ENCODE measurements around the gene MCM7. TPM values are rescaled to one million over a fixed set of nuclear protein-coding genes. Genes with fewer than 3 reads are reported as not detected.

The MCM7 gene
- total RNA-seq, 1 experiment from 2014 or later: 387 TPM

GRCh38 chr7:100089458-100090196 is 11.6 kb downstream of the MCM7 start:
- H3K4me1 ChIP-seq (ENCODE audit: control insufficient read depth in 1 of 2, insufficient read depth in 2 of 2, low read length in 2 of 2): peaks cover 8 to 38% of the 10 kb centered on the region in 2 experiments
- peak overlapping the region; percentile 90 for H3K27ac ChIP-seq (ENCODE audit: low read depth, low read length)
- no peaks in the 10 kb centered on the region for H3K9me2 ChIP-seq (ENCODE audit: insufficient read depth)
- peak overlapping the region; percentile 94 for H3K9ac ChIP-seq (ENCODE audit: low read length)
- H3K27me3 ChIP-seq (ENCODE audit: insufficient read depth, low read length): no peaks in the 10 kb centered on the region
- ATAC-seq: no peak
- TF ChIP-seq POLR2AphosphoS5 (IDR thresholded peaks at IDR 0.05; ENCODE audit: low read depth, low read length) (no peak), CBX3 (IDR thresholded peaks at IDR 0.05; ENCODE audit: low read depth) (no peak), RAD21 (IDR thresholded peaks at IDR 0.05; ENCODE audit: low read depth) (no peak), CTCF (IDR thresholded peaks at IDR 0.05 in 2 of 3, conservative IDR thresholded peaks at IDR 0.05 in 1 of 3; ENCODE audit: borderline replicate concordance in 1 of 3, insufficient read depth in 1 of 3, low read depth in 2 of 3, low read length in 2 of 3) (no peak), ZBTB33 (IDR thresholded peaks at IDR 0.05; ENCODE audit: extremely low read depth, insufficient replicate concordance, low read length) (no peak), POLR2A (IDR thresholded peaks at IDR 0.05; ENCODE audit: borderline replicate concordance, extremely low read depth, insufficient read depth, insufficient read length) (no peak)
- intact Hi-C loops (cut with micrococcal nuclease): loop anchor here (1.0 kb wide), 1 partner anchor 11 kb away; no protein-coding TSS in a partner anchor
- peak overlapping the region; percentile 83 for H3K4me2 ChIP-seq (ENCODE audit: low read length)
- no peaks in the 10 kb centered on the region for H3K9me3 ChIP-seq (ENCODE audit: control insufficient read depth in 1 of 2, insufficient read depth in 1 of 2, low read depth in 1 of 2, low read length in 2 of 2)
- POLR2A ChIA-PET: interaction anchor here (0.5 to 2.3 kb wide), 4 partner anchors 11 to 714 kb away, joined by 3 to 11 read pairs (median 6); partner anchors contain the start of genes AP4M1 and MCM7
- H3K4me3 ChIP-seq (replicated peaks in 1 of 2; ENCODE audit: low read depth in 1 of 2, low read length in 2 of 2): peak overlapping the region; percentile 91 to 93
- no peak for DNase-seq (ENCODE audit: low read depth, low spot score)
- no TSS peak for BruUV-seq (replicated peaks)
- H4K20me1 ChIP-seq (ENCODE audit: insufficient read depth): peaks cover 11% of the 10 kb centered on the region
- peaks cover 30% of the 10 kb centered on the region for H3K79me2 ChIP-seq (ENCODE audit: insufficient read depth, low read length)
- RAD21 ChIA-PET (ENCODE audit: low non-redundant PET in 1 of 2, low total read pairs in 2 of 2, uncharacterized antibody in 2 of 2, unreplicated experiment in 2 of 2): no interaction called here
- H3K36me3 ChIP-seq (ENCODE audit: control insufficient read depth in 1 of 2, insufficient read depth in 2 of 2, low read length in 2 of 2): peaks cover 22 to 41% of the 10 kb centered on the region in 2 experiments; a peak in 3 of 4 replicates
- CTCF ChIA-PET: interaction anchor here (1.5 kb wide), 1 partner anchor 12 kb away, joined by 4 read pairs; the partner anchor contains the start of genes AP4M1 and MCM7
- H2AFZ ChIP-seq (ENCODE audit: low read depth, low read length, poor library complexity, severe bottlenecking): no peak overlapping the region

Measured in HCT116 (cell line).